Adrenal gland (tissue), 12 donors: ENCODE results near the gene PEAK1. TPM values are rescaled to one million over a fixed set of nuclear protein-coding genes. Genes with fewer than 3 reads are reported as not detected.
"Not testable (repeated sequence)": the region's sequence is repeated elsewhere in the genome, so short reads cannot be mapped to it uniquely, and the experiment has no call there.

Experiments used
- DNase-seq, 7 donors: peaks; one replicate each; pipeline ENCODE4 v3.0.0-alpha.2; 2019 to 2020
- H3K27ac ChIP-seq, 5 donors: fragments of 200-600 bp; sonication (generic) in 4 of 5; 1 replicate in 3 of 5; 2 replicates in 2 of 5; pipeline versions ENCODE4 v1.5.1 to v1.8.0; 2016 to 2020; ENCODE audit warnings: mild to moderate bottlenecking in 1 of 5
- H3K27me3 ChIP-seq: fragments of 200-600 bp; 2 replicates; pipeline ENCODE4 v1.8.0; 2021
- H3K36me3 ChIP-seq, 2 donors: fragments of 200-600 bp; replicated peaks in 1 of 2; 1 replicate in 1 of 2; 2 replicates in 1 of 2; pipeline versions ENCODE4 v1.5.1 to v1.8.0; 2018 to 2022
- H3K4me1 ChIP-seq, 2 donors: fragments of 200-600 bp; replicated peaks in 1 of 2; 1 replicate in 1 of 2; 2 replicates in 1 of 2; pipeline versions ENCODE4 v1.5.1 to v1.8.0; 2018 to 2021
- H3K4me3 ChIP-seq, 4 donors: fragments of 200-600 bp; sonication (generic) in 3 of 4; one replicate each; pipeline ENCODE4 v1.5.1; 2016 to 2018
- H3K9me3 ChIP-seq, 3 donors: fragments of 200-600 bp; sonication (generic) in 1 of 3; replicated peaks in 1 of 3; 1 replicate in 2 of 3; 2 replicates in 1 of 3; pipeline versions ENCODE4 v1.5.1 to v1.8.0; 2016 to 2021
- POLR2A ChIP-seq, 2 donors: fragments of 450-650 bp; IDR thresholded peaks; one replicate each; pipeline ENCODE4 v1.6.1; 2017; ENCODE audit warnings: antibody characterized with exemption in 2 of 2, mild to moderate bottlenecking in 2 of 2, moderate library complexity in 1 of 2
- whole genome bisulfite sequencing, 4 donors: extraction: QIAGEN DNeasy Blood & Tissue Kit in 2 of 4; methylation state at CpG; one replicate each; pipeline versions ENCODE4 v1.1.5 to v1.1.7; 2013 to 2017; 5-methylcytosine and 5-hydroxymethylcytosine counted together
- intact Hi-C, 2 donors: fragments of 100-400 bp; cut with DNase I; formaldehyde crosslinking; loops; one replicate each; pipeline versions ENCODE4 v1.14.1 to v1.15.0; 2022 to 2023
- polyA plus RNA-seq, 3 donors: library from polyadenylated mRNA; stranded (reverse); fragments of 200-250 nt in 2 of 3; fragments of 350-450 nt in 1 of 3; fragmentation: Illumina TruSeq in 1 of 3; extraction: RNeasy Lipid Tissue Mini Kit (QIAGEN cat#74804) in 1 of 3; gene quantifications; one replicate each; pipeline ENCODE4 v1.2.3, GENCODE V29; 2013 to 2014
- total RNA-seq, 9 donors: library from RNA; depleted of rRNA in 4 of 9; stranded (reverse); fragments of >200 nt in 4 of 9; fragments of 120-200 nt in 1 of 9; fragmentation: NEBNext Ultra II Directional in 1 of 9; extraction: Animal tissue kit (Norgen Biotek cat#: 25700) in 1 of 9; gene quantifications; one replicate each; pipeline versions ENCODE4 v1.1.0 to v1.2.4, GENCODE V29; 2013 to 2023
- TF ChIP-seq, protein P1 (sequence below), 6 experiments: fragments of 450-650 bp in 4 of 6; fragments of 200-600 bp in 2 of 6; sonication (generic) in 1 of 6; IDR thresholded peaks; 1 replicate in 5 of 6; 2 replicates in 1 of 6; pipeline versions ENCODE4 v1.5.1 to v1.8.0; 2016 to 2021; ENCODE audit warnings: antibody characterized with exemption in 6 of 6, mild to moderate bottlenecking in 2 of 6, moderate library complexity in 1 of 6
- donor health status: healthy with polysubstance abuse.
- donor health status: Bipolar disorder and iron deficiency.
- donor health status: DM: yes; HTN: yes; CAD: no.
- donor health status: DM: no; HTN: no; CAD: no.
- donor health status: DM: no; HTN: no; CAD: no.
- donor health status: DM: yes; HTN: yes; CAD: no.

PEAK1 gene
- total and polyA plus RNA-seq, 12 donors: 3.1 to 68.4 (median 26.4) TPM

DNA sequence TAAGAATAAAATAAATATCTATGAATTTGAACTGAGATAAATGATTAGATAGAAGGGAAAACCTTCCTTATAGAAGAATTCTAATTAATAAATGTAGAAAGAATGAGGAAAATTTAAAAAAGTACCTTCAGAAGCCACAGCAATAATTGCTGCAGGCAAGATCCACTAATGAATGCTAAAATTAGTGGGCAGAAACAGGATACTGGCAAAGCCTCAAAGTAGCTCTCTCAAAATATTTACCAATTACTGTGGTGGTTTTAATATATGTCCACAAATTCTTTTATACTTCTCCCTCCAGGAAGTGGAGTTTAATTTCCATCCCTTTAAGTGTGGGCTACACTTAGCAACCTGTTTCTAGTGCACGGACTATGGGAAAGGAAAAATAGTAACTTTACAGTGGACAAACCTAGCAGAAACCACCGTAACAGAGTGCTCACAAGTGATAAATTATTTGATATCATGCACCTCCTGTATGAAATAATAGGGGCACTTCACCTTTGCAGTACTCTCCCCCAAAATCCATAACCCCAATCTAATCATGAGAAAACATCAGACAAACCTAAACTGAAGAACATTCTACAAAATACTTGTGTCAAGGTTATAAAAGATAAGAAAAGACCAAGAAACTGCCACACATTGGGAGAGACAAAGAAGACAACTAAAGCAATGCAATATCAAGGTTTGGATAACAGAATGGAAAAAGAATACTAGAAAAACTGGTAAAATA, 6.8 kb downstream of the PEAK1 start:
- H3K27me3 ChIP-seq: no peaks in the 10 kb centered on the region
- TF ChIP-seq, protein P1, sequence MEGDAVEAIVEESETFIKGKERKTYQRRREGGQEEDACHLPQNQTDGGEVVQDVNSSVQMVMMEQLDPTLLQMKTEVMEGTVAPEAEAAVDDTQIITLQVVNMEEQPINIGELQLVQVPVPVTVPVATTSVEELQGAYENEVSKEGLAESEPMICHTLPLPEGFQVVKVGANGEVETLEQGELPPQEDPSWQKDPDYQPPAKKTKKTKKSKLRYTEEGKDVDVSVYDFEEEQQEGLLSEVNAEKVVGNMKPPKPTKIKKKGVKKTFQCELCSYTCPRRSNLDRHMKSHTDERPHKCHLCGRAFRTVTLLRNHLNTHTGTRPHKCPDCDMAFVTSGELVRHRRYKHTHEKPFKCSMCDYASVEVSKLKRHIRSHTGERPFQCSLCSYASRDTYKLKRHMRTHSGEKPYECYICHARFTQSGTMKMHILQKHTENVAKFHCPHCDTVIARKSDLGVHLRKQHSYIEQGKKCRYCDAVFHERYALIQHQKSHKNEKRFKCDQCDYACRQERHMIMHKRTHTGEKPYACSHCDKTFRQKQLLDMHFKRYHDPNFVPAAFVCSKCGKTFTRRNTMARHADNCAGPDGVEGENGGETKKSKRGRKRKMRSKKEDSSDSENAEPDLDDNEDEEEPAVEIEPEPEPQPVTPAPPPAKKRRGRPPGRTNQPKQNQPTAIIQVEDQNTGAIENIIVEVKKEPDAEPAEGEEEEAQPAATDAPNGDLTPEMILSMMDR (IDR thresholded peaks at IDR 0.05): no peak
- TF ChIP-seq POLR2A (IDR thresholded peaks at IDR 0.05): no peak
- peaks cover 4 to 41% of the 10 kb centered on the region in 2 donors for H3K4me1 ChIP-seq
- no peak for DNase-seq
- 57 to 69% (median 64%) methylated on average over 2 of the region's 2 CpGs for WGBS, 4 donors
- no peak overlapping the region for H3K27ac ChIP-seq
- intact Hi-C loops: no loop called here
- H3K4me3 ChIP-seq: no peak overlapping the region
- no peaks in the 10 kb centered on the region for H3K36me3 ChIP-seq
- no peaks in the 10 kb centered on the region for H3K9me3 ChIP-seq

DNA sequence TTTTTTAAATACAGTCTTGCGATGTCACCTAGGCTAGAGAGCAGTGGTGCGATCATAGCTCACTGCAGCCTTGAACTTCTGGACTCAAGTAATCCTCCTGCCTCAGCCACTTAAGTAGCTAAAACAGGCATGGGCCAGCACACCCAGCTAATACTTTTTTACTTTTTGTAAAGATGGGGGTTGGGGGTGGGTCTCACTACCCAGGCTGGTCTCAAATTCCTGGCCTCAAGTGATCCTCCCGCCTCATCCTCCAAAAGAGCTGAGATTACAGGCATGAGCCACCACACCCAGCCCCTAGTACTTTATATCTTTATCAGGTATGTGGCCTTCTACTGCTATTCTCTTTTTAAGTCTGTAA, 8.3 kb downstream of the PEAK1 start:
- no peak overlapping the region for H3K4me3 ChIP-seq
- intact Hi-C loops: no loop called here
- H3K27me3 ChIP-seq: no peaks in the 10 kb centered on the region
- peaks cover 4 to 28% of the 10 kb centered on the region in 2 donors for H3K4me1 ChIP-seq
- H3K27ac ChIP-seq: no peak overlapping the region
- WGBS, 4 donors: 91 to 93% (median 93%) methylated on average over 3 of the region's 3 CpGs
- DNase-seq: no peak
- no peaks in the 10 kb centered on the region for H3K36me3 ChIP-seq
- H3K9me3 ChIP-seq: no peaks in the 10 kb centered on the region
- TF ChIP-seq, protein P1 (IDR thresholded peaks at IDR 0.05): no peak
- no peak for TF ChIP-seq POLR2A (IDR thresholded peaks at IDR 0.05)

DNA sequence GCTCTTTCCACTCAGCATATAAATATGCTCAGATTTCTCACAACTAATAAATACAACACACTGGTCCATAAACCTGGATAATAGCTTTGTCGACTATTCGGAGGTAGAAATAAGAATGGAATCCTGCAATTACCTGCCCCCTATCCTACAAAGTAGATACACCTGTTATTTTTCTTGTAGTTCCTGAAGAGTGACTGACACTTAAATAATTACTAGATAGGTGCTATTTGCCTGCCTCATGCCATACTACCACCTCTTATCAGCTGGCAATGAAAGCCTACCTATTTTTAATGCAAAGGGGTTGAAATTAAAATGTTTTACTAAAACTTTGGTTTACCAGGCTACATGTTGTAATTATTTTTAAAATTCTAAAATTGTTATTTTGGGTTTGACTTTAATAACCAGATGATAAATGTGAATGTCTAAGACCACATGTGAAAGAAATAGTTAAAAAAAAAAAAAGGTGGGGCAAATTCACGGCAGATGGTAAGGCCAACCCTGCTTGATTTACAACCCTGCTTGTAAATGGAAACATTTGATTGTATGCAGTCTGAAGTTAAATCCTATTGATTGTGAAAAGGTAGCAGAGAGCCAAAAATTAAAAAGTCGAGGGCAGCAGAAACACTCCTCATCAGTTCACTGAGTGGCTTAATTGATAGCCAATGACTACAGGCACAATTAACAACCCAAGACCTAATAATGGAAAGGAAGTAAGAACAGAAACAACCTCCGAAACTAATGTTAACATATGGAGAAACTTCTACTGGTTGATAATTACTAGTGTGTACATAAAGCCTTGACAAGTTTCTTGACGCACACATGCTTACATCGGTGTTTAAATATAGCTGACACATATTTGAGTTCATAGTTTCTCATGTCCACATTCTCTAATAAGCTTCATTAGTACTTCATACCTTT, 8.9 kb downstream of the PEAK1 start:
- no peak for DNase-seq
- TF ChIP-seq, protein P1 (IDR thresholded peaks at IDR 0.05): no peak
- TF ChIP-seq POLR2A (IDR thresholded peaks at IDR 0.05): no peak
- peaks cover 4 to 22% of the 10 kb centered on the region in 2 donors for H3K4me1 ChIP-seq
- 85 to 90% (median 86%) methylated on average over 7 of the region's 7 CpGs for WGBS, 4 donors
- H3K4me3 ChIP-seq: no peak overlapping the region
- intact Hi-C loops: no loop called here
- no peak overlapping the region for H3K27ac ChIP-seq
- H3K36me3 ChIP-seq: no peaks in the 10 kb centered on the region
- no peaks in the 10 kb centered on the region for H3K27me3 ChIP-seq
- H3K9me3 ChIP-seq: no peaks in the 10 kb centered on the region

DNA sequence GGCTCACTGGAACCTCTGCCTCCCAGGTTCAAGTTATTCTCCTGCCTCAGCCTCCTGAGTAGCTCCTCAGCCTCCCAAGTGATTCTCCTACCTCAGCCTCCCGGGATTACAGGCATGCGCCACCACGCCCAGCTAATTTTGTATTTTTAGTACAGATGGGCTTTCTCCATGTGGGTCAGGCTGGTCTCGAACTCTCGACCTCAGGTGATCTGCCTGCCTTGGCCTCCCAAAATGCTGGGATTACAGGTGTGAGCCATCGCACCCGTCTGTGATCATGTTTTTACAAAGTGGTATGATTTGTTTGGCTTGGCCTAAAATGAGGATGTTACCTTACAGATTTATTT, 9.8 kb downstream of the PEAK1 start:
- peak overlapping the region in 1 of 5 donors; percentile 24 for H3K27ac ChIP-seq
- DNase-seq, H3K9me3 ChIP-seq, intact Hi-C loops, H3K4me3 ChIP-seq, H3K36me3 ChIP-seq, H3K27me3 ChIP-seq: not testable (repeated sequence)
- H3K4me1 ChIP-seq: peaks cover 4 to 14% of the 10 kb centered on the region in 2 donors
- WGBS, 4 donors: 89 to 97% (median 94%) methylated on average over 5 to 7 of the region's 7 CpGs
